GM12878 (cell line): Measurements from ENCODE around the gene MTRF1L. TPM values are rescaled to one million over a fixed set of nuclear protein-coding genes. Genes with fewer than 3 reads are reported as not detected.

Experiments
- ATAC-seq: fragments of 200-7000 bp; cut with Tn5 transposase; 3 replicates; pipeline ENCODE4 v1.9.1; 2020; ENCODE audit warnings: mild to moderate bottlenecking, moderate library complexity
- BruUV-seq: library from RNA; stranded (reverse); fragments of 400-500 nt; replicated peaks from 2 replicates; lab custom pipeline; 2021; lab: Mats Ljungman, UMichigan
- CTCF ChIA-PET: fragments of 300-600 bp; sonication (Branson Sonifier 250); formaldehyde crosslinking; extraction: SDS; loops from one replicate; lab custom pipeline; 2021; ENCODE audit warnings: inconsistent platforms; lab: Yijun Ruan, JAX
- POLR2A ChIA-PET: fragments of 350-600 bp; formaldehyde crosslinking; extraction: SDS; loops from one replicate; lab custom pipeline; 2021; ENCODE audit warnings: inconsistent platforms; lab: Charles Lee
- RAD21 ChIA-PET: fragments of 300-600 bp; sonication (Branson Sonifier 250); formaldehyde crosslinking; loops from one replicate; lab custom pipeline; 2023; ENCODE audit warnings: antibody characterized with exemption; ENCODE audit not compliant: unreplicated experiment; lab: Charles Lee
- SMC1A ChIA-PET: fragments of 300-600 bp; sonication (Branson Sonifier 250); formaldehyde crosslinking; loops from one replicate; lab custom pipeline; 2023; ENCODE audit not compliant: unreplicated experiment, uncharacterized antibody; lab: Charles Lee
- DNase-seq: peaks from one replicate; pipeline ENCODE4 v3.0.0-alpha.2; 2011; ENCODE audit warnings: low read depth, low spot score
- FAIRE-seq: peaks from 3 replicates; lab custom pipeline; 2011; peaks lifted over from hg19 to GRCh38; lab: Jason Lieb, UNC
- H2AFZ ChIP-seq: 2 replicates; pipeline ENCODE4 v1.6.0; 2011; ENCODE audit warnings: low read depth, low read length, control low read depth; ENCODE audit not compliant: control insufficient read depth
- H3K27ac ChIP-seq: 2 replicates; pipeline ENCODE4 v1.5.1; 2011; ENCODE audit warnings: control low read depth; ENCODE audit not compliant: control insufficient read depth, insufficient read depth
- H3K27me3 ChIP-seq, 2 experiments: replicated peaks in 1 of 2; 2 replicates each; pipeline versions ENCODE4 v1.6.0 to v1.6.1; 2011; ENCODE audit warnings: low read length in 1 of 2; ENCODE audit not compliant: control insufficient read depth in 2 of 2, insufficient read depth in 2 of 2
- H3K36me3 ChIP-seq, 2 experiments: 2 replicates each; pipeline ENCODE4 v1.5.1; 2011; ENCODE audit warnings: low read length in 1 of 2; ENCODE audit not compliant: control insufficient read depth in 2 of 2, insufficient read depth in 2 of 2
- H3K4me1 ChIP-seq: 2 replicates; pipeline ENCODE4 v1.6.1; 2011; ENCODE audit warnings: mild to moderate bottlenecking, low read length, moderate library complexity, mixed read lengths; ENCODE audit not compliant: control insufficient read depth, insufficient read depth
- H3K4me2 ChIP-seq: 2 replicates; pipeline ENCODE4 v1.6.0; 2011; ENCODE audit warnings: control low read depth; ENCODE audit not compliant: control insufficient read depth, insufficient read depth
- H3K4me3 ChIP-seq: fragments of 200-600 bp; sonication (generic); 2 replicates; pipeline ENCODE4 v1.5.1; 2016
- H3K79me2 ChIP-seq: 2 replicates; pipeline ENCODE4 v1.6.0; 2011; ENCODE audit warnings: low read length; ENCODE audit not compliant: control insufficient read depth, insufficient read depth
- H3K9ac ChIP-seq: 2 replicates; pipeline ENCODE4 v1.8.0; 2011; ENCODE audit warnings: low read length, control low read depth, mixed read lengths; ENCODE audit not compliant: control insufficient read depth, insufficient read depth
- H3K9me3 ChIP-seq: replicated peaks from 3 replicates; pipeline ENCODE4 v1.5.1; 2011; ENCODE audit warnings: mild to moderate bottlenecking, low read length; ENCODE audit not compliant: control insufficient read depth, insufficient read depth
- H4K20me1 ChIP-seq: 2 replicates; pipeline ENCODE4 v1.6.0; 2011; ENCODE audit not compliant: control insufficient read depth, insufficient read depth
- CREB1 ChIP-seq: IDR thresholded peaks from 2 replicates; pipeline ENCODE4 v1.6.1; 2012; ENCODE audit warnings: low read depth, mild to moderate bottlenecking, inconsistent platforms
- DPF2 ChIP-seq: fragments of 450-650 bp; IDR thresholded peaks from 2 replicates; pipeline ENCODE4 v1.6.1; 2017; ENCODE audit warnings: mild to moderate bottlenecking
- E2F4 ChIP-seq: IDR thresholded peaks from 2 replicates; pipeline ENCODE4 v1.6.1; 2012; ENCODE audit warnings: low read depth, low read length, improper control_type of control experiment
- KAT2A ChIP-seq: conservative IDR thresholded peaks from 2 replicates; pipeline ENCODE4 v1.6.1; 2011; ENCODE audit warnings: low read depth, low read length; ENCODE audit not compliant: control insufficient read depth
- MAX ChIP-seq: IDR thresholded peaks from 2 replicates; pipeline ENCODE4 v1.6.1; 2012; ENCODE audit warnings: low read depth, low read length, improper control_type of control experiment
- MLLT1 ChIP-seq: fragments of 450-650 bp; IDR thresholded peaks from 2 replicates; pipeline ENCODE4 v1.6.1; 2016; ENCODE audit warnings: mild to moderate bottlenecking
- MXI1 ChIP-seq: fragments of 150-350 bp; IDR thresholded peaks from 2 replicates; pipeline ENCODE4 v1.6.1; 2011; ENCODE audit warnings: low read depth, mild to moderate bottlenecking, inconsistent platforms, low read length, improper control_type of control experiment
- NFXL1 ChIP-seq: fragments of 450-650 bp; IDR thresholded peaks from 2 replicates; pipeline ENCODE4 v1.6.1; 2017; ENCODE audit warnings: antibody characterized with exemption, mild to moderate bottlenecking, borderline replicate concordance
- NR2F1 ChIP-seq: fragments of 450-650 bp; conservative IDR thresholded peaks from 2 replicates; pipeline ENCODE4 v1.6.1; 2017; ENCODE audit warnings: mild to moderate bottlenecking
- RAD21 ChIP-seq: IDR thresholded peaks from 2 replicates; pipeline ENCODE4 v1.6.1; 2011; ENCODE audit warnings: mild to moderate bottlenecking, low read depth, low read length, moderate library complexity; ENCODE audit not compliant: insufficient read depth
- RBBP5 ChIP-seq: fragments of 200-600 bp; sonication (generic); conservative IDR thresholded peaks from 2 replicates; pipeline ENCODE4 v1.6.1; 2016
- SMC3 ChIP-seq: IDR thresholded peaks from 2 replicates; pipeline ENCODE4 v1.6.1; 2011; ENCODE audit warnings: low read length, improper control_type of control experiment, borderline replicate concordance
- ZNF274 ChIP-seq: IDR thresholded peaks from one replicate; pipeline ENCODE4 v1.8.0; 2011; ENCODE audit not compliant: insufficient read length, insufficient read depth
- ZNF592 ChIP-seq: fragments of 450-650 bp; IDR thresholded peaks from 2 replicates; pipeline ENCODE4 v1.6.1; 2017; ENCODE audit warnings: mild to moderate bottlenecking, moderate library complexity
- ZSCAN29 ChIP-seq: fragments of 450-650 bp; IDR thresholded peaks from 2 replicates; pipeline ENCODE4 v1.6.1; 2017; ENCODE audit warnings: mild to moderate bottlenecking, moderate library complexity
- WGBS: methylation state at CpG from one replicate; pipeline ENCODE4 v1.1.6; 2016; ENCODE audit warnings: low lambda C conversion rate; ENCODE audit not compliant: insufficient replicate concordance, insufficient coverage; ENCODE audit errors: missing lambda C conversion rate; 5-methylcytosine and 5-hydroxymethylcytosine counted together
- in situ Hi-C: fragments of 300-500 bp; cut with MboI; formaldehyde crosslinking; loops from 9 replicates; pipeline ENCODE4 v1.14.3; 2018; ENCODE audit warnings: mixed read lengths
- intact Hi-C: fragments of 100-400 bp; cut with micrococcal nuclease; formaldehyde crosslinking; loops from one replicate; pipeline ENCODE4 v1.14.2; 2022; ENCODE audit not compliant: unreplicated experiment
- polyA plus RNA-seq, 11 experiments: library from polyadenylated mRNA; depleted of rRNA in 4 of 11; unstranded in 6 of 11; stranded (reverse) in 5 of 11; fragments of >200 nt; fragmentation: Nextera tagmentation in 4 of 11; fragmentation: Illumina TruSeq in 1 of 11; extraction: Ambion mirVana in 4 of 11; extraction: Trizol in 1 of 11; gene quantifications; 1 replicate in 1 of 11; 2 replicates in 10 of 11; pipeline versions ENCODE4 v1.2.1 to v1.2.3, GENCODE V29; 2011 to 2016; ENCODE audit warnings: inconsistent platforms in 2 of 11, missing spikeins in 2 of 11, low read depth in 1 of 11
- total RNA-seq, 4 experiments: library from RNA; depleted of rRNA in 3 of 4; stranded (reverse); fragments of >200 nt in 3 of 4; fragmentation: Illumina TruSeq in 1 of 4; extraction: Trizol in 1 of 4; gene quantifications; 2 replicates each; pipeline versions ENCODE4 v1.2.1 to v1.2.3, GENCODE V29; 2013 to 2021

The MTRF1L gene
- total and polyA plus RNA-seq, 10 of the 15 experiments (the other 5 are each of a cell fraction or from before 2014, with no cell fraction given): 5.1 to 21.6 (median 16.1) TPM

GRCh38 chr6:152950240-152950639, 52.3 kb downstream of the MTRF1L start (continued):
- TF ChIP-seq E2F4: no peak

- H3K79me2 ChIP-seq: no peaks in the 10 kb centered on the region
- CTCF ChIA-PET: interaction anchor here (0.6 to 3.4 kb wide), 46 partner anchors 8 to 1258 kb away, joined by 3 to 38 read pairs (median 3); no protein-coding TSS in a partner anchor
- SMC1A ChIA-PET: interaction anchor here (0.7 to 1.9 kb wide), 14 partner anchors 10 to 396 kb away, joined by 3 to 10 read pairs (median 4); no protein-coding TSS in a partner anchor
- RAD21 ChIA-PET: interaction anchor here (0.7 to 1.3 kb wide), 8 partner anchors 30 to 391 kb away, joined by 3 to 6 read pairs (median 3); no protein-coding TSS in a partner anchor
- H3K9ac ChIP-seq: no peak overlapping the region
- H3K9me3 ChIP-seq: no peaks in the 10 kb centered on the region
- no peak overlapping the region for H3K27ac ChIP-seq
- no peaks in the 10 kb centered on the region for H3K4me1 ChIP-seq
- in situ Hi-C loops (loop anchor here (5.0 kb wide), 1 partner anchor 91 kb away; no protein-coding TSS in a partner anchor), intact Hi-C loops (loop anchor here (1.0 to 2.0 kb wide), 2 partner anchors 84 to 199 kb away; no protein-coding TSS in a partner anchor)
- H3K27me3 ChIP-seq: no peaks in the 10 kb centered on the region
- 27% methylated on average over 9 of the region's 9 CpGs for WGBS
- DNase-seq: no peak
- H2AFZ ChIP-seq: peak overlapping the region; percentile 6
- no TSS peak for BruUV-seq
- no peaks in the 10 kb centered on the region for H4K20me1 ChIP-seq
- POLR2A ChIA-PET: no interaction called here
- H3K4me3 ChIP-seq: no peak overlapping the region
- peak; percentile 49 for FAIRE-seq
- no peak overlapping the region for H3K4me2 ChIP-seq
- no peaks in the 10 kb centered on the region for H3K36me3 ChIP-seq
- peak; percentile 91 for ATAC-seq
- TF ChIP-seq SMC3 (peak; percentile 56; the same call in 1 of the 2 replicates), ZNF592 (no peak), MAX (no peak), MXI1 (no peak), MLLT1 (no peak), RBBP5 (no peak), ZSCAN29 (no peak), RAD21 (peak; percentile 79), DPF2 (no peak), NFXL1 (no peak), NR2F1 (no peak), ZNF274 (no peak), KAT2A (no peak), CREB1 (no peak)
Measured at GRCh38 chr6:152948150-152948768, 54.2 kb downstream of the MTRF1L start.
